AG08395 (cell line): ENCODE results near the gene RPL13.

Source experiments
- DNase-seq: peaks from one replicate; pipeline ENCODE4 v3.0.0; 2012; ENCODE audit warnings: mixed read lengths, low spot score

Gene RPL13

DNA sequence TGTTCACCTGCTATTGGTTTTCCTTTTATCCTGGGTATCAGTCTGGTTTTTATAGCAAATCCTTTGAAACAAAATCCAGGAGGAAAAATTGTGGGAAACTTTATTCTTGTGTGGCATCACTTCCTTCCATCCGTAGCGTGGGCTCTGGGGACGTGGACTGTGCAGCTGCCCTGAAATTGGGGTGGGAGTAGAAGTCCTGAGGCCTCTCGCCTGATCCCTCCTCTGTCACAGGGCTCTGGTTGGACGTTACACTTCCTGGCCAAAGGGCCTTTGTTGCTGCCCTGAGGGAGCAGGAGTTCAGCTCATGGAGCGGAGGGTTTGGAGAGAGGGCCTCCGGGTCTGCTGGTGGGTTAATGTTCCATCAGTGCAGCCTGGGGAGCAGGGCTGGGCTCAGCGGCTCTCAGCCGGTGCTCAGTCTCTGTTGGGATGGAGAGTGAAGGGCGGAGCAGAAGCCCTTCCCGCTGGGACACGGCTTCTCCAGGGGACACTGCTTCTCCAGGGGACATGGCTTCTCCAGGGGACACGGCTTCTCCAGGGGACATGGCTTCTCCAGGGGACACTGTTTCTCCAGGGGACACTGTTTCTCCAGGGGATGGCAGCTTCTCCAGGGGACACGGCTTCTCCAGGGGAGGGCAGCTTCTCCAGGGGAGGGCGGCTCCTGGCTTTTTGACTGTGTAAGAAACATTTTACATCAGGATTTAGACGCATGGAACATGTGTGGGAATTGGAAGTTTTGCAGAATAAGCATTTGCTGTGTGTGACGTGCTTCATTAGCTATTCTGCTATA is 15.2 kb upstream of the RPL13 start:
- no peak for DNase-seq

DNA sequence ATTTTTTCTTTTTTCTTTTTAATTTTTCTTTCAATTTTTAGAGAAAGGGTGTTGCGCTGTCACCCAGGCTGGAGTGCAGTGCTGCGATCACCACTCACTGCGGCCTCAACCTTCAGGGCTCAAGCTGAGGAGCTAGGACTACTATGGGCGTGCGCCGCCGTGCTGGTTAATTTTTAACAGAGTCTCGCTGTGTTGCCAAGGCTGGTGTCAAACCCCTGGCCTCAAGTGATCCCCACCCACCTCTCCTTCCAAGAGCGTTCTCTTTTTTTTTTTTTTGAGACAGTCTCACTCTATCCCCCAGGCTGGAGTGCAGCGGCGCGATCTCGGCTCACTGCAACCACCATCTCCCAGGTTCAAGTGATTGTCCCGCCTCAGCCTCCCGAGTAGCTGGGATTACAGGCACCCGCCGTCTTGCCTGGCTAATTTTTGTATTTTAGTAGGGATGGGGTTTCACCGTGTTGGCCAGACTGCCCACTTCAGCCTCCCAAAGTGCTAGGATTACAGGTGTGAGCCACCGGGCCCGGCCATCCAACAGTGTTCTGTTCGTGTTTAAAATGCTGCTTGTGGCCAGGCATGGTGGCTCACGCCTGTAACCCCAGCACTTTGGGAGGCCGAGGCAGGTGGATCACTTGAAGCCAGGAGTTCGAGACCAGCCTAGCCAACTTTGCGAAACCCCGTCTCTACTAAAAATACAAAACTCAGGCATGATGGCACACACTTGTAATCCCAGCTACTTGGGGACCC is 14.5 kb upstream of the RPL13 start:
- DNase-seq = no peak

DNA sequence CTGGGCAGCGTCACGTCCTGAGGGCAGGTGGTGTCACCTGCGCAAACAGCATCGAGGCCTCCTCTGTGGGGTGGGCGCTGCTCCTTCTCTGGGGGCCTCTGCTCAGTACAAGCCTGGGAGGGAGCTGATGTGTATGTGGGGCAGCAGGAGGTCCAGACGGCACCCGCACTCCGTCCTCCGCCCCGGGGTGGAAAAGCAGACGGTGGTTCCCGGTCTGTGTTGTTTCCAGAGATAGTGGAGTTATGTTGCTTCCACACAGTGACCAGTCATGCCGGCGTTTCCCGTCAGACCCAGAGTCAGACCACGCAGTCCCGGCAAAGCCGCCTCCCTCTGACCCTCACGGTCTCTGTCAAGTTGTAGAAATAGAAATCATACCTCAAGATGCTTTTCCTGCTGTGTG is 13.7 kb upstream of the RPL13 start:
- no peak for DNase-seq

DNA sequence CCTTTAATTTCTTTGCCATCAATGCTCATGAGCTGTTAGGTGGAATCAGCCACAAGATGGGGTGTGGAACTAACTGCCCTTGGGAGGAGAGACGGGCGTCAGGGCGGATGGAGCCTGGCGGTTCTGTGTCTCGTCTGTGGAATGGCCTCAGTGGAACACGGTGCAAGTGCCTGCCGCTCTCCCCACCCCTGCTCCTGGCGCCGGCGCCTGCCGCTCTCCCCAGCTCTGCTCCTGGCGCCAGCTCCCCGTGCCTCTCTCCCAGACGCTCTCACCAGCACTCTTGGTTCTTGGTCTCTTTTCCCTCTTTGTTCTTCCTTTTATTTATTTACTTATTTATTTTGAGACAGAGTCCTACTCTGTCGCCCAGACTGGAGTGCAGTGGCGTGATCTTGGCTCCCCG is 13.2 kb upstream of the RPL13 start:
- no peak for DNase-seq

DNA sequence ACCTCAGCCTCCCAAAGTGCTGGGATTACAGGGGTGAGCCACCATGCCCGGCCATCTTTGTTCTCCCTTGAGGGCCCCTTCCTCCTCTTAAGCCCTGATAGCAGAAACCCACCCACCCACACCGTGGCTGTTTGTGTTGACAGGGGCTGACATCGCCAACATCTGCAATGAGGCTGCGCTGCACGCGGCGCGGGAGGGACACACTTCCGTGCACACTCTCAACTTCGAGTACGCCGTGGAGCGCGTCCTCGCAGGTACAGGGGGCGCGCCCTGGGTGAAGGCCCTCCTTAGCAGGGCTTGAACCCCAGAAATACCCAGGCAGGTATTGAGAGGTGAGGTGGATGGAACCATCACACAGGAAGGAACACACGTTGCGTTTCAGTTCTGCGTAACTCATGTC is 12.6 kb upstream of the RPL13 start:
- no peak for DNase-seq

DNA sequence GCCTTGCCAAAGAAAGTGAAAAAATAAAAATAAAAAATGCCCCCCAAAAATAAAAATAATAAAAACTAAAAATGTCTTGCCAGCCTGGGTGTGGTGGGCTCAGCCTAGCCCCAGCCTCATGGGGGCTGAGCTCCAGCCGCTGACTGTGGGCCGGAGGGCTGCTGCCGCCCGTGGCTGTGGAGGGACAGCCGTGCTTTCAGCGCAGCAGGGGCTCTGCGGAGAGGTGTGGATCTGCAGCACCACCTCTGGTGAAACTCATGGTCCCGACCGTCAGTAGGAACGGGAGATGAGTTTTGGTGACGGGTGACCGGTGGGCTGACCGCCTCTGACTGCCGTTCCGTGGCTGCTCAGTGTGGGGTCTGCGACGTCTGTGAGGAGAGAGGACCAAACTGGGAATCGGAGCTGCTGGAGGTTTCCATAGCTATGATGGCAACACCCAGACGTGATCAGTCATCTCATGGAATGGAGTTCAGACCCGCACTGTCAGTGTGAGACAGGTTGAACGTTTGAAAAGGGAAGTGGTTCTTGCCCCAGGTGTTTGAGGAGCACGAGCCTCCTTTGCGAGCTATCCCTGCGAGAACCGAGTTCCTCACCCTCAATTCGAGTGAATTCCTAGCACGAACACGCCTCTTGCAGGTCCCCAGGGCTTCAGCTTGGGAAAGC is 12.0 kb upstream of the RPL13 start:
- no peak for DNase-seq

DNA sequence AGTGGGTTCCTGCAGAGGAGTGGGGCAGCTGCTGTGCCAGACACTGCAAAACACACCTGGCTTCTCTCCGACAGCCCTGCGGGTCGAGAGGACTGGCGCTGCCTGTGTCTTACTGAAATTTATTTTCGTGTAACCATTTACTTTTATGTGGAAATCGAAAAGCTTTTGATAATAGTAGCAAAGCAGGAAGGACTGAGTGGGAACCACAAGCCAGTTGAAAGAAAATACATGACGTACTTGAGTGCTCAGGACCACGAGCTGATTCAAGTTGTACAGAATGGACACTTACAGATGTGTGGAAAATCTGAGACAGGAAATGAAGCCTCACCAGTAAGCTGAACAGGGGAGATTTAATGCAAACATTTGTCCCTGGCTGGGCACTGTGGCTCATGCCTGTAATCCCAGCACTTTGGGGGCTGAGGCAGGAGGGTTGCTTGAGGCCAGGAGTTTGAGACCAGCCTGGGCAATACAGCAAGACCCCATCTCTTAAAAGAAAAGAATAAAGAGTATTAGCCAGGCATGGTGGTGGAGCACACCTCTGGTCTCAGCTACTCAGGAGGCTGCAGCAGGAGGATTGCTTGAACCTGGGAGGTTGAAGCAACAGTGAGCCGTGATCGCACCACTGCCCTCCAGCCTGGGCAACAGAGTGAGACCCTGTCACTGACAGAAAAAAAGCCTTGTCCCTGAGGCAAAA is 11.3 kb upstream of the RPL13 start:
- DNase-seq = no peak

DNA sequence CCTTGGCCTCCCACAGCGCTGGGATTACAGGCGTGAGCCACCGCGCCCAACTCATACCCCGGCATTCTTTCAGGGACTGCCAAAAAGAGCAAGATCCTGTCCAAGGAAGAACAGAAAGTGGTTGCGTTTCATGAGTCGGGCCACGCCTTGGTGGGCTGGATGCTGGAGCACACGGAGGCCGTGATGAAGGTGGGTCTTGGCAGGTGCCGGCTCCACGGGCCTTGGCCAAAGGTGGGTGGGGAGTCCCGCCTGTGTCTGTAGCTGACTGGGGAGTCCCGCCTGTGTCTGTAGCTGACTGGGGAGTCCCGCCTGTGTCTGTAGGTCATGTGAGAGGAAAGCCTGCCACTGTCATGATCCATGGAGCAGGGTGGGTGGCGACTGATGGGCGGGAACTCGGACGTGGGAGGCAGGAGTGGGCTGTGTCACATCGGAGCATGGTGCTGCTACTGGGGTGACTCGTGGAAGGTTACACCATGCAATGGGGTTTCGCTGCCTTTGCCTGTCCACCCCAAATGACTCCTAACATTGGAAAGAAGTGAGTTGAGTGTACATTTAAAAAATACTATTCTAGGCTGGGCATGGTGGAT is 10.0 kb upstream of the RPL13 start:
- DNase-seq = no peak

DNA sequence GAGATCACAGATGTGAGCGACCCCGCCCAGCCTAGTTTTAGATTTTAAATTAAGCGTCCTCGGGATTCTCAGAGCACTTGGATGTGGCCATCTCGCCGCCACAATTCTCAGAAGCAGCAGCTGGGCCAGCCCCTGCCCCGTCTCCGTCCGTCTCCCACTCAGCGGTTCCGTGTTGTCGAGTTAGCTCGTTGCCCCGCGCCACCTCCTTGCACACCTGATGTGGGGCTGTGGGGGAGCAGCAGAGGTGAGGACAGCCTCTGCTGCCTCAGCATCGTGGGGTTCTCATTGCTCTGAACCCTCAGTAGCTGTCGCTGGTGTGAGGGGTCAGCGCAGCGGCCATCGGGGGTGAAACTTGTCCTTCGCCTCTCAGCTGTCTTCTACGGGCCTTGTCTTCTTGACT is 8.2 kb upstream of the RPL13 start:
- DNase-seq = no peak

DNA sequence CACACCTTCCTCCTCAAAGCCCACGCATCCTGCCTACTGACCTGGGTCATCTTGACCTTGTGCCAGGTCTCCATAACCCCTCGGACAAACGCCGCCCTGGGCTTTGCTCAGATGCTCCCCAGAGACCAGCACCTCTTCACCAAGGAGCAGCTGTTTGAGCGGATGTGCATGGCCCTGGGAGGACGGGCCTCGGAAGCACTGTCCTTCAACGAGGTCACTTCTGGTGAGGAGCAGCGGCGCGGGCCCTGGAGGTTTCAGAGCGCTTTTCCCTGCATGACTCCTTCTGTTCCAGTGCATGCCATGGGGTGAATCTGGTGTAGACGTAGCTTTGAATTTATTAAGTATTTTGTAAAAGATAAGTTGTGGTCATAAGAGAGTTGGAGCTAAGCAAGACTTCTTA is 7.6 kb upstream of the RPL13 start:
- DNase-seq = no peak

DNA sequence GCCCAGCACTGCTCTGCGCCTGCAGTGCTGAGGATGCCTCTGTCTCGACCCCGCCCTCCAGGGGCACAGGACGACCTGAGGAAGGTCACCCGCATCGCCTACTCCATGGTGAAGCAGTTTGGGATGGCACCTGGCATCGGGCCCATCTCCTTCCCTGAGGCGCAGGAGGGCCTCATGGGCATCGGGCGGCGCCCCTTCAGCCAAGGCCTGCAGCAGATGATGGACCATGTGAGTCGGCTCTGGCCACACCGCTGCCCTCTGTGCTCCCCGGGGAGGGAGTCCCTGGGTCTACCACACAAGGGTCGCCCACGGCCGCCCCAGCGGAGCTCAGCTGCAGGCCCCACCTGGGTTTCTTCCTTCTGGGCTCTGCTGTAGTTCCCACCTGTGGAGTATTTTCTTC is 6.7 kb upstream of the RPL13 start:
- DNase-seq = no peak

DNA sequence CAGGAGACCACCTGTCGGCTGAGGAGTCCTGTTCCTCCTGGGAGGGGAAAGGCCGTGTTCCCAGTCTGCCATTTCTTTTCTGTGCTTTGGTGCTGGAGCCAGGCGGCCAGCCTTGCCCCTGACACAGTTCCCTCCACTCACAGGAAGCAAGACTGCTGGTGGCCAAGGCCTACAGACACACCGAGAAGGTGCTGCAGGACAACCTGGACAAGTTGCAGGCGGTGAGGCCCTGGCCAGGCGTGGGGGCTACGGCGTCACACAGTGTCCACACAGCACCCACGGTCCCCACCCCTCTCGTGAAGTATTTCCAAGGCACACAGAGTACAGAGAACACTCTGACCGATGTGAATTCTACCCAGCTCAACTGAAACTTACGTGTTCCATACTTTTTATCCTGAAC is 6.1 kb upstream of the RPL13 start:
- no peak for DNase-seq

DNA sequence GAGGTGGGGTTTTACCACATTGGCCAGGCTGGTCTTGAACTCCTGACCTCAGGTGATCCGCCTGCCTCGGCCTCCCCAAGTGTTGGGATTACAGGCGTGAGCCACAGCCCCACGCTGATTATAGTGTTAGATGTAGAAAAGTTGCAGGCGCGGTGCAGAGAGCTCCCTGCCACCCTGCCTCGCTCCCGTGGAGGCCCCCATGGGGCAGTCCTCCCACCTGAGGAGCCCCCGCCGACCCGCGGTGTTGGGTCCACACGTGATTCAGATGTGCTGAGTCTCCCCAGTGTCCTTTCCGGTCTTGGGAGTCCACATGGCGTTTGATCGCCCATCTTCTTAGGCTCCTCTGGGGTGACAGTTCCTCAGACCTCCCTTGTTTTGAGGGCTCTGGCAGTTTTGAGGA is 5.2 kb upstream of the RPL13 start:
- no peak for DNase-seq

DNA sequence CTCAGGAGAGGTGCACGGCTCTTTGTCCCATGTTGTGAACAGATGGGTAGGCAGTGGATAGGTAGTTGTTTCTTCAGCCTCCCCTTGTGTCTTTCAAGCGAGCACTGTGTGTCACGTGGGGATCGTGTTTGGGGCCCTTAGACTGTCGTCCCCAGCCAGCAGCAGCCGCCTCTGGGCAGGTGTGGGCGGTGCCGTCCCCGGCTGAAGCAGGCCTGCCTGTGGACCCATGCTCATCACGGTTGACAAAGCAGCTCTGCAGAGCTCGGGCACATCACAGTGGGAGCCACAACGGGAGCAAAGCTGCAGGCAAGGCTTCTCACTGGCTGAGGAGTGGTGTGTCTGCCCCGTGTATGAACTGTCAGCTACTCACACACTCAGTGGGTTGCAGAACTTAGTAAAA is 4.7 kb upstream of the RPL13 start:
- DNase-seq = no peak

DNA sequence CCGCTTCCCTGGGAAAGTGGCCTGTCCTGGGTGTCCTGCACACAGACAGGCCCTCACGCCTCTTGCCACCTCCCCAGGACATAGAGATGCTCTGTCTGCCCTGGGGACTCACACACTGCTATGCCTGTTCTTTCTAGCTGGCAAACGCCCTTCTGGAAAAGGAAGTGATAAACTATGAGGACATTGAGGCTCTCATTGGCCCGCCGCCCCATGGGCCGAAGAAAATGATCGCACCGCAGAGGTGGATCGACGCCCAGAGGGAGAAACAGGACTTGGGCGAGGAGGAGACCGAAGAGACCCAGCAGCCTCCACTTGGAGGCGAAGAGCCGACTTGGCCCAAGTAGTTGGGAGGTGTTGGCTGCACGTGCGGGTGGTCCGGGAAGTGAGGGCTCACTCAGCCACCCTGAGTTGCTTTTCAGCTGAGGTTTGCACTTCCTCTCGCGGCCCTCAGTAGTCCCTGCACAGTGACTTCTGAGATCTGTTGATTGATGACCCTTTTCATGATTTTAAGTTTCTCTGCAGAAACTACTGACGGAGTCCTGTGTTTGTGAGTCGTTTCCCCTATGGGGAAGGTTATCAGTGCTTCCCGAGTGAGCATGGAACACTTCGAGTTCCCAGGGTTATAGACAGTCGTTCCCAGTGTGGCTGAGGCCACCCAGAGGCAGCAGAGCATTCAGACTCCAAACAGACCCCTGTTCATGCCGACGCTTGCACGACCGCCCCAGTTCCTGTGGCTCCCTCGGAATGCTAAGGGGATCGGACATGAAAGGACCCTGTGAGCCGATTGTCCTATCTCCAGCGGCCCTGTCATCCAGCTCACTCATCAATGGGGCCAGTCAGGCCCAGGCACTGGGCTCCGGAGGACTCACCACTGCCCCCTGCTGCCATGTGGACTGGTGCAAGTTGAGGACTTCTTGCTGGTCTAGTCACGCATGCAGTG is 3.5 kb upstream of the RPL13 start:
- DNase-seq = peak; percentile 76

DNA sequence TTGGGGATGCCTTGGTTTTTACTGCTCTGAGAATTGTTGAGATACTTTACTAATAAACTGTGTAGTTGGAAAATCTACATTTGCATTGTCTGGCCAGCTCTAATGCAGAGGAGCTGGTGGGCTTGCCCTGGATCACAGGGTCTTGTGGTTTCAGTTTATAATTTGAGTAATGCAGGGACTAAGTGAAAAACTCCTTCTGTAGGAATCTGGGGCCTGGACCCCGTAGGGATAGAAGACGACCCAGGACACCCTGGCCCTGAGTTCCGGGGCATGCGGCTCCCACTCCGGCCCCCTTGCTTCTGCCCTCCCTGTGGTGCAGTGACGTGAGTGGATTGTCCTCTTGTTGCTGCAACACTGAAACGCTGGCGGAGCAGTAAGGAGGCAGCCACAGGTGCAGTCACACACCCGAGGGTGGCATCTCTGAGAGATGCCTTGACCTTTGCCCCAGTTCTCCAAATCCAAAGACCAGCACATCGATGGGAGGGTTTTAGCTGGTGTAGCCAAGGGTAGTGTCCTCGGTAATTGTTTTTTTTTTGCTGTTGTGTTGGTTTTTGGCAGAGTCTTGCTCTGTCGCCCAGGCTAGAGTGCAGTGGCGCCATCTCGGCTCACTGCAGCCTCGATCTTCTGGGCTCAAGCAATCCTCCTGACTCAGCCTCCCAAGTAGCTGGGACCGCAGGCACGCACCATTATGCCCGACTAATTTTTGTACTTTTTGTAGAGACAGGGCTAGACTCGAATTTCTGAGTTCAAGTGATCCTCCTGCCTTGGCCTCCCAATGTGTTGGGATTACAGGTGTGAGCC is 2.6 kb upstream of the RPL13 start:
- no peak for DNase-seq

DNA sequence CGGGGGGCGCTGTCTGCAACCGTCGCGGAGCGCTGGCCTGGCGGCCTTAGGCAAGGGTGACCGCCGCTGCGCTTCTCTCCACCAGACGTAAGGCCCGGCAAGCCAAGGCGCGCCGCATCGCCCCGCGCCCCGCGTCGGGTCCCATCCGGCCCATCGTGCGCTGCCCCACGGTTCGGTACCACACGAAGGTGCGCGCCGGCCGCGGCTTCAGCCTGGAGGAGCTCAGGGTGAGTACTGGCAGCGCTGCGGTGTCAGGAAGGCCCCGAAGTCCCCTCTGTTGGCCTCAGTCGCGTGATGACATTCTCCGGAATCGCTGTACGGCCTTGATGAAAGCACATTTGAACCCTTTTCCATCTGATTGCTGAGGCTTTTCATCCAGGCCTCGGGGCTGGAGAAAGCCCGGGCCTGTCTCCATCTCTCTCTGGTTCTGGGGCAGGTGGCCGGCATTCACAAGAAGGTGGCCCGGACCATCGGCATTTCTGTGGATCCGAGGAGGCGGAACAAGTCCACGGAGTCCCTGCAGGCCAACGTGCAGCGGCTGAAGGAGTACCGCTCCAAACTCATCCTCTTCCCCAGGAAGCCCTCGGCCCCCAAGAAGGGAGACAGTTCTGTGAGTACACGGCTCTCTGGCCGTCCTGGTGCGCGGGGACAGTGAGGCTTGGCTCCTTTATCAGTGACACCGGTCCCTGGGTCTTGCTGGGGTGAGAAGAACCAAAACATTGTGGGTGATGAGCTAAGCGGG is 831 bp downstream of the RPL13 start:
- no peak for DNase-seq

DNA sequence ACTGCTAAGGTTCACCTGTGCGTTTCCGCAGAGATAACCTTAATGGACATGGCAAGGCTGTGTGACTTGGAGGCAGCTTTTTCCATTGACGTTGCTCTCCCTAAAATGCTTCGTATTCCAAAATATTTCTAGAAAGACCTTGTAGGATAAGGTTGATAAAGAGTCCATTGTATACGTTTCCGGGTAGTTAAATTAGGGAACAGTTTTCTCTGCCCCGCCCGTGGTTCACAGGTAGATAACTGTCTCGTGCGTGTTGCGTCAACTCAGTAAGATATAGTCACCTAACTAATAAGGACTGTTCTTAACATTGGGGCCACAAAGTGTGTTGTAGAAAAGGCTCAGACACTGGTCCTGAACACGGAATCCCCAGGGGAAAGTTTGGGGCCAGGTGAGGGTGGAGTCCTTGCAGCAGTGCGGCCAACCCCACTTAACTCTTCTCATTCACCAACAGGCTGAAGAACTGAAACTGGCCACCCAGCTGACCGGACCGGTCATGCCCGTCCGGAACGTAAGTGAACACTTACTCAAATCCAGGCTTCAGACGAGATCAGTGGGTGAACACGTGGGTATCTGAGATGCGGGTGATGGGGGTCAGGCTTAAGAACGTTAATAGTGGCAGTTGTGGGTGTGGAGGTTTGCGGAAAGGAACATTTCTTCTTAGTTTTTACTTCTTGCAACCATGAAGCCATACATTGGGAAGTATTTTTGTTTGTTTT is 1.6 kb downstream of the RPL13 start:
- no peak for DNase-seq

DNA sequence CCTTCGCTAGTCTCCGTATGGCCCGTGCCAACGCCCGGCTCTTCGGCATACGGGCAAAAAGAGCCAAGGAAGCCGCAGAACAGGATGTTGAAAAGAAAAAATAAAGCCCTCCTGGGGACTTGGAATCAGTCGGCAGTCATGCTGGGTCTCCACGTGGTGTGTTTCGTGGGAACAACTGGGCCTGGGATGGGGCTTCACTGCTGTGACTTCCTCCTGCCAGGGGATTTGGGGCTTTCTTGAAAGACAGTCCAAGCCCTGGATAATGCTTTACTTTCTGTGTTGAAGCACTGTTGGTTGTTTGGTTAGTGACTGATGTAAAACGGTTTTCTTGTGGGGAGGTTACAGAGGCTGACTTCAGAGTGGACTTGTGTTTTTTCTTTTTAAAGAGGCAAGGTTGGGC is 2.5 kb downstream of the RPL13 start:
- no peak for DNase-seq
